Ovary (tissue), 9 donors: ENCODE measurements around the gene JARID2. TPM values are rescaled to one million over a fixed set of nuclear protein-coding genes. Genes with fewer than 3 reads are reported as not detected.

Experiments used
- DNase-seq, 5 donors: peaks; one replicate each; pipeline ENCODE4 v3.0.0-alpha.2; 2019 to 2020
- H3K27ac ChIP-seq, 2 donors: fragments of 200-600 bp; one replicate each; pipeline versions ENCODE4 v1.5.1 to v1.8.0; 2019 to 2022
- H3K27me3 ChIP-seq: fragments of 200-600 bp; one replicate; pipeline ENCODE4 v1.8.0; 2022
- H3K36me3 ChIP-seq: fragments of 200-600 bp; sonication (generic); one replicate; pipeline ENCODE4 v1.5.1; 2019
- H3K4me1 ChIP-seq: one replicate; pipeline ENCODE4 v1.8.1; 2013; ENCODE audit warnings: mild to moderate bottlenecking, moderate library complexity; ENCODE audit not compliant: insufficient read depth
- H3K4me3 ChIP-seq: fragments of 200-600 bp; sonication (generic); one replicate; pipeline ENCODE4 v1.5.1; 2017
- H3K9me3 ChIP-seq, 2 donors: fragments of 200-600 bp in 1 of 2; sonication (generic) in 1 of 2; one replicate each; pipeline versions ENCODE4 v1.5.1 to v1.8.1; 2013 to 2019; ENCODE audit warnings: mild to moderate bottlenecking in 1 of 2, moderate library complexity in 1 of 2
- CTCF ChIP-seq, 3 donors: fragments of 450-650 bp in 2 of 3; fragments of 200-600 bp in 1 of 3; IDR thresholded peaks; one replicate each; pipeline versions ENCODE4 v1.5.1 to v1.8.0; 2016 to 2022; ENCODE audit warnings: antibody characterized with exemption in 3 of 3, mild to moderate bottlenecking in 1 of 3
- EP300 ChIP-seq: sonication (generic); formaldehyde crosslinking; IDR thresholded peaks from one replicate; pipeline ENCODE4 v1.6.1; 2017; ENCODE audit warnings: antibody characterized with exemption
- POLR2A ChIP-seq: fragments of 450-650 bp; IDR thresholded peaks from one replicate; pipeline ENCODE4 v1.6.1; 2017; ENCODE audit warnings: antibody characterized with exemption, mild to moderate bottlenecking, moderate library complexity
- WGBS, 3 donors: extraction: QIAGEN DNeasy Blood & Tissue Kit in 1 of 3; methylation state at CpG; one replicate each; pipeline versions ENCODE4 v1.1.5 to v1.1.7; 2013 to 2017; 5-methylcytosine and 5-hydroxymethylcytosine counted together
- intact Hi-C, 4 donors: fragments of 100-400 bp; cut with DNase I; formaldehyde crosslinking; loops; one replicate each; pipeline versions ENCODE4 v1.11.0 to v1.15.1; 2022 to 2023
- polyA plus RNA-seq, 2 donors: library from polyadenylated mRNA; stranded (reverse); fragments of 200-250 nt in 1 of 2; fragments of 350-450 nt in 1 of 2; fragmentation: Illumina TruSeq in 1 of 2; extraction: RNeasy Lipid Tissue Mini Kit (QIAGEN cat#74804) in 1 of 2; gene quantifications; one replicate each; pipeline ENCODE4 v1.2.3, GENCODE V29; 2013 to 2014
- total RNA-seq, 7 donors: library from RNA; depleted of rRNA in 2 of 7; stranded (reverse); fragments of >200 nt in 2 of 7; fragmentation: NEBNext Ultra II Directional in 3 of 7; extraction: Animal tissue kit (Norgen Biotek cat#: 25700) in 3 of 7; gene quantifications; one replicate each; pipeline versions ENCODE4 v1.1.0 to v1.2.4, GENCODE V29; 2016 to 2023
- donor health status: DM: no; HTN: no; CAD: no; lungs with moderate emphysema.
- donor health status: DM: no; HTN: no; CAD: no.
- donor health status: Bipolar disorder and iron deficiency.
- donor health status: DM: yes; HTN: yes; CAD: no.
- donor health status: DM: no; HTN: no; CAD: no.
- donor health status: DM: yes; HTN: yes; CAD: no.

The JARID2 gene
- total and polyA plus RNA-seq, 9 donors: 4.5 to 17.4 (median 8.7) TPM

GRCh38 chr6:15317934-15318902 is 72.3 kb downstream of the JARID2 start:
- Histone ChIP-seq H3K9me3 (no peaks in the 10 kb centered on the region), H3K4me1 (peaks cover 4% of the 10 kb centered on the region), H3K36me3 (no peaks in the 10 kb centered on the region), H3K27me3 (no peaks in the 10 kb centered on the region), H3K27ac (no peak overlapping the region), H3K4me3 (no peak overlapping the region)
- DNase-seq: no peak
- WGBS, 3 donors: 70 to 78% (median 74%) methylated on average over 9 of the region's 9 CpGs
- TF ChIP-seq POLR2A (no peak), CTCF (IDR thresholded peaks at IDR 0.05) (no peak), EP300 (no peak)
- intact Hi-C loops: loop anchor here in 1 of 4 donors (10.0 kb wide), 1 partner anchor 57 kb away; no protein-coding TSS in a partner anchor

GRCh38 chr6:15319677-15320076 is 73.8 kb downstream of the JARID2 start:
- no peak overlapping the region for H3K27ac ChIP-seq
- H3K9me3 ChIP-seq: no peaks in the 10 kb centered on the region
- H3K27me3 ChIP-seq: no peaks in the 10 kb centered on the region
- 93 to 96% (median 95%) methylated on average over 3 of the region's 3 CpGs for WGBS, 3 donors
- H3K4me1 ChIP-seq: peaks cover 4% of the 10 kb centered on the region
- TF ChIP-seq EP300 (no peak), POLR2A (no peak), CTCF (IDR thresholded peaks at IDR 0.05) (no peak)
- intact Hi-C loops: loop anchor here in 1 of 4 donors (10.0 kb wide), 1 partner anchor 55 kb away; no protein-coding TSS in a partner anchor
- no peak for DNase-seq
- no peak overlapping the region for H3K4me3 ChIP-seq
- H3K36me3 ChIP-seq: no peaks in the 10 kb centered on the region

DNA sequence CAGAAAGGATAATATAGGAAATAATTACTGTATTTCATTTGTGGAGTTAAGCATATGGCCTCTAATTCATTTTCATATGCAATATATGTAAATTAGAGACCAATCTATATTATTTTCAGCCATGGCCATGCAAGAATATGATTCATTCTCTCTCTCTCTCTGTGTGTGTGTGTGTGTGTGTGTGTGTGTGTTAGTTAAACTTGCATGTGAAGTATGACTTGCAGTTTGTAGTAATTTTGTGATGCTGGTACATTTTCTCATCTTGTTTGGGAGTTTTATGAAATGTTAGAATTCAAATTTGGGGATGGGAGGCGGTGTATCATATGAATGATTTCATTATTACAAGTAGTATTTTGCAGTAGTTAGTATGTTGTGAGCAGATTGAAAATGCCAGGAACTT is 74.8 kb downstream of the JARID2 start:
- no peak for DNase-seq
- Histone ChIP-seq H3K4me3 (no peak overlapping the region), H3K27ac (no peak overlapping the region), H3K4me1 (peaks cover 4% of the 10 kb centered on the region), H3K9me3 (no peaks in the 10 kb centered on the region), H3K36me3 (no peaks in the 10 kb centered on the region), H3K27me3 (no peaks in the 10 kb centered on the region)
- intact Hi-C loops: no loop called here
- 93 to 98% (median 97%) methylated on average over 1 of the region's 1 CpG for WGBS, 3 donors
- no peak for TF ChIP-seq POLR2A
- no peak for TF ChIP-seq CTCF (IDR thresholded peaks at IDR 0.05)
- TF ChIP-seq EP300: no peak

- H3K4me3 ChIP-seq: no peak overlapping the region
- no peaks in the 10 kb centered on the region for H3K36me3 ChIP-seq
- TF ChIP-seq CTCF (IDR thresholded peaks at IDR 0.05) (no peak), EP300 (no peak), POLR2A (no peak)
- peaks cover 6% of the 10 kb centered on the region for H3K4me1 ChIP-seq
- intact Hi-C loops: no loop called here
- 96 to 100% (median 100%) methylated on average over 1 of the region's 1 CpG for WGBS, 3 donors
- H3K27me3 ChIP-seq: no peaks in the 10 kb centered on the region
- no peak for DNase-seq
- no peak overlapping the region for H3K27ac ChIP-seq
- H3K9me3 ChIP-seq: no peaks in the 10 kb centered on the region
Observed at GRCh38 chr6:15322184-15322583, 76.3 kb downstream of the JARID2 start.
